WTC11 (cell line): ENCODE results near the gene TMEM117. TPM values are rescaled to one million over a fixed set of nuclear protein-coding genes. Genes with fewer than 3 reads are reported as not detected.

Experiments
- ATAC-seq: fragments of 200-7000 bp; cut with Tn5 transposase; 2 replicates; pipeline ENCODE4 v1.10.0; 2021; ENCODE audit warnings: mild to moderate bottlenecking, moderate library complexity
- CTCF ChIA-PET: fragments of 300-600 bp; sonication (Branson Sonifier 250); formaldehyde crosslinking; loops from one replicate; lab custom pipeline; 2021; ENCODE audit warnings: antibody characterized with exemption; lab: Charles Lee
- POLR2A ChIA-PET: fragments of 350-600 bp; sonication (Branson Sonifier 250); formaldehyde crosslinking; loops from one replicate; lab custom pipeline; 2021; ENCODE audit warnings: antibody characterized with exemption; lab: Charles Lee
- DNase-seq: peaks from one replicate; pipeline ENCODE4 v3.0.0; 2021; ENCODE audit warnings: low spot score
- H3K27ac Mint-ChIP-seq: 2 replicates; pipeline ENCODE4 v1.8.0; 2021; ENCODE audit warnings: mixed read lengths
- H3K27me3 Mint-ChIP-seq: 2 replicates; pipeline ENCODE4 v1.8.0; 2021; ENCODE audit warnings: low read depth, mild to moderate bottlenecking, moderate library complexity, mixed read lengths
- H3K36me3 Mint-ChIP-seq: 2 replicates; pipeline ENCODE4 v1.8.0; 2021; ENCODE audit warnings: mixed read lengths
- H3K4me1 Mint-ChIP-seq: 2 replicates; pipeline ENCODE4 v1.8.0; 2022; ENCODE audit warnings: mixed read lengths
- H3K4me3 Mint-ChIP-seq: 2 replicates; pipeline ENCODE4 v1.8.0; 2021; ENCODE audit warnings: mild to moderate bottlenecking, moderate library complexity, mixed read lengths
- H3K9me3 Mint-ChIP-seq: 2 replicates; pipeline ENCODE4 v1.8.0; 2021; ENCODE audit warnings: mixed read lengths
- CBFB ChIP-seq: sonication (generic); formaldehyde crosslinking; IDR thresholded peaks from 2 replicates; pipeline ENCODE4 v1.8.1; 2022; ENCODE audit warnings: mild to moderate bottlenecking, low read depth, missing genetic modification reagents
- CREM ChIP-seq: sonication (generic); formaldehyde crosslinking; IDR thresholded peaks from 2 replicates; pipeline ENCODE4 v1.8.1; 2022; ENCODE audit warnings: mild to moderate bottlenecking, missing genetic modification reagents, moderate library complexity
- ELF4 ChIP-seq: sonication (generic); formaldehyde crosslinking; IDR thresholded peaks from 2 replicates; pipeline ENCODE4 v1.8.1; 2022; ENCODE audit warnings: low read depth, mild to moderate bottlenecking, moderate library complexity, missing genetic modification reagents
- ESRRA ChIP-seq: sonication (generic); formaldehyde crosslinking; IDR thresholded peaks from 2 replicates; pipeline ENCODE4 v1.8.1; 2022; ENCODE audit warnings: mild to moderate bottlenecking, missing genetic modification reagents, borderline replicate concordance
- GTF2I ChIP-seq: fragments of 250-450 bp; sonication (Bioruptor Pico); conservative IDR thresholded peaks from 2 replicates; pipeline ENCODE4 v1.4.0; 2021; ENCODE audit warnings: mild to moderate bottlenecking
- IRF2 ChIP-seq: sonication (generic); formaldehyde crosslinking; IDR thresholded peaks from 2 replicates; pipeline ENCODE4 v1.8.0; 2022; ENCODE audit warnings: low read depth, missing genetic modification reagents, borderline replicate concordance
- JUN ChIP-seq: sonication (generic); formaldehyde crosslinking; IDR thresholded peaks from 2 replicates; pipeline ENCODE4 v1.8.0; 2023; ENCODE audit warnings: mild to moderate bottlenecking, missing genetic modification reagents
- MYBL2 ChIP-seq: sonication (generic); formaldehyde crosslinking; IDR thresholded peaks from 2 replicates; pipeline ENCODE4 v1.8.1; 2023; ENCODE audit warnings: mild to moderate bottlenecking, moderate library complexity, missing genetic modification reagents
- NR1H2 ChIP-seq: sonication (generic); formaldehyde crosslinking; IDR thresholded peaks from 2 replicates; pipeline ENCODE4 v1.9.0; 2021; ENCODE audit warnings: mild to moderate bottlenecking, moderate library complexity, missing genetic modification reagents
- RELA ChIP-seq: sonication (generic); formaldehyde crosslinking; IDR thresholded peaks from 2 replicates; pipeline ENCODE4 v1.8.1; 2022; ENCODE audit warnings: missing genetic modification reagents, mild to moderate bottlenecking, borderline replicate concordance
- SMAD3 ChIP-seq: sonication (generic); formaldehyde crosslinking; IDR thresholded peaks from 2 replicates; pipeline ENCODE4 v1.8.0; 2022; ENCODE audit warnings: missing genetic modification reagents, mild to moderate bottlenecking, borderline replicate concordance
- SP1 ChIP-seq: sonication (generic); formaldehyde crosslinking; conservative IDR thresholded peaks from 2 replicates; pipeline ENCODE4 v1.8.1; 2022; ENCODE audit warnings: missing genetic modification reagents
- TP53 ChIP-seq: sonication (generic); formaldehyde crosslinking; IDR thresholded peaks from 2 replicates; pipeline ENCODE4 v1.8.1; 2023; ENCODE audit warnings: mild to moderate bottlenecking, missing genetic modification reagents
- ZNF219 ChIP-seq: sonication (generic); formaldehyde crosslinking; IDR thresholded peaks from 2 replicates; pipeline ENCODE4 v1.8.0; 2023; ENCODE audit warnings: missing genetic modification reagents, mild to moderate bottlenecking, borderline replicate concordance
- ZNF416 ChIP-seq: fragments of 250-450 bp; sonication (Bioruptor Pico); IDR thresholded peaks from 2 replicates; pipeline ENCODE4 v1.9.0; 2021; ENCODE audit warnings: mild to moderate bottlenecking, inconsistent platforms
- ZNF671 ChIP-seq: fragments of 250-450 bp; sonication (Bioruptor Pico); IDR thresholded peaks from 2 replicates; pipeline ENCODE4 v1.8.0; 2021; ENCODE audit warnings: mild to moderate bottlenecking
- total RNA-seq: library from RNA; stranded (reverse); gene quantifications from 3 replicates; pipeline ENCODE4 v1.2.3, GENCODE V29; 2021
- TF ChIP-seq, protein P1 (sequence below): fragments of 250-450 bp; sonication (Bioruptor Pico); IDR thresholded peaks from 2 replicates; pipeline ENCODE4 v1.9.0; 2021; ENCODE audit warnings: mild to moderate bottlenecking
- TF ChIP-seq, protein P2 (sequence below): fragments of 250-450 bp; sonication (Bioruptor Pico); IDR thresholded peaks from 2 replicates; pipeline ENCODE4 v1.9.0; 2021; ENCODE audit warnings: mild to moderate bottlenecking
- TF ChIP-seq, protein P3 (sequence below): sonication (generic); formaldehyde crosslinking; IDR thresholded peaks from 2 replicates; pipeline ENCODE4 v1.8.1; 2022; ENCODE audit warnings: mild to moderate bottlenecking, missing genetic modification reagents, moderate library complexity, borderline replicate concordance
- TF ChIP-seq, protein P4 (sequence below): sonication (generic); formaldehyde crosslinking; IDR thresholded peaks from 2 replicates; pipeline ENCODE4 v1.8.0; 2022; ENCODE audit warnings: mild to moderate bottlenecking, missing genetic modification reagents
- TF ChIP-seq, protein P5 (sequence below): sonication (generic); formaldehyde crosslinking; IDR thresholded peaks from 2 replicates; pipeline ENCODE4 v1.8.0; 2022; ENCODE audit warnings: mild to moderate bottlenecking, missing genetic modification reagents

The TMEM117 gene
- total RNA-seq, 1 experiment from 2014 or later, result 1.5 TPM

DNA sequence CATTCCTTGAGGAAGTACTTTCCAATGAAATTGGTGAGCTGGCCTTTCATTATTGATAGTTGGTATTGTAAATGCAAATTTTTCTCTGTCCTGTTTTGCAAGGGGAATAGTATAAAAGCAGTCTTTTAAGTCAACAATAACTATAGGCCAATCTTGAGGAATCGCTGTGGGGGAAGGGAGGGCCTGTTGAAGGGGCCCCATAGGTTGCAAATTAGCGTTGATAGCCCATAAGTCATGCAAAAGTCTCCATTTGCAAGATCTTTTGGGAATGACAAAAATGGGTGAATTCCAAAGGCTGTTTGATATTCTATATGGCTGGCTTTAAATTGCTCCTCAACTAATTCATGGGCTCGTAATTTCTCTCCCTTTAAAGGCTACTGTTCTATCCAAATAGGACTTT, 143.6 kb downstream of the TMEM117 start:
- no peak for ATAC-seq
- CTCF ChIA-PET, result no interaction called here
- POLR2A ChIA-PET, result no interaction called here
- TF ChIP-seq GTF2I, result no peak
- TF ChIP-seq ZNF671, result no peak
- TF ChIP-seq, protein P1, sequence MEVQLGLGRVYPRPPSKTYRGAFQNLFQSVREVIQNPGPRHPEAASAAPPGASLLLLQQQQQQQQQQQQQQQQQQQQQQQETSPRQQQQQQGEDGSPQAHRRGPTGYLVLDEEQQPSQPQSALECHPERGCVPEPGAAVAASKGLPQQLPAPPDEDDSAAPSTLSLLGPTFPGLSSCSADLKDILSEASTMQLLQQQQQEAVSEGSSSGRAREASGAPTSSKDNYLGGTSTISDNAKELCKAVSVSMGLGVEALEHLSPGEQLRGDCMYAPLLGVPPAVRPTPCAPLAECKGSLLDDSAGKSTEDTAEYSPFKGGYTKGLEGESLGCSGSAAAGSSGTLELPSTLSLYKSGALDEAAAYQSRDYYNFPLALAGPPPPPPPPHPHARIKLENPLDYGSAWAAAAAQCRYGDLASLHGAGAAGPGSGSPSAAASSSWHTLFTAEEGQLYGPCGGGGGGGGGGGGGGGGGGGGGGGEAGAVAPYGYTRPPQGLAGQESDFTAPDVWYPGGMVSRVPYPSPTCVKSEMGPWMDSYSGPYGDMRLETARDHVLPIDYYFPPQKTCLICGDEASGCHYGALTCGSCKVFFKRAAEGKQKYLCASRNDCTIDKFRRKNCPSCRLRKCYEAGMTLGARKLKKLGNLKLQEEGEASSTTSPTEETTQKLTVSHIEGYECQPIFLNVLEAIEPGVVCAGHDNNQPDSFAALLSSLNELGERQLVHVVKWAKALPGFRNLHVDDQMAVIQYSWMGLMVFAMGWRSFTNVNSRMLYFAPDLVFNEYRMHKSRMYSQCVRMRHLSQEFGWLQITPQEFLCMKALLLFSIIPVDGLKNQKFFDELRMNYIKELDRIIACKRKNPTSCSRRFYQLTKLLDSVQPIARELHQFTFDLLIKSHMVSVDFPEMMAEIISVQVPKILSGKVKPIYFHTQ (CRISPR knock-in tag), result no peak
- TF ChIP-seq, protein P2, sequence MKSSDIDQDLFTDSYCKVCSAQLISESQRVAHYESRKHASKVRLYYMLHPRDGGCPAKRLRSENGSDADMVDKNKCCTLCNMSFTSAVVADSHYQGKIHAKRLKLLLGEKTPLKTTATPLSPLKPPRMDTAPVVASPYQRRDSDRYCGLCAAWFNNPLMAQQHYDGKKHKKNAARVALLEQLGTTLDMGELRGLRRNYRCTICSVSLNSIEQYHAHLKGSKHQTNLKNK (CRISPR knock-in tag), result no peak
- TF ChIP-seq SMAD3 (CRISPR knock-in tag), result no peak
- no peak for TF ChIP-seq NR1H2 (CRISPR knock-in tag)
- no peak for TF ChIP-seq ZNF416
- no peak for TF ChIP-seq ESRRA (CRISPR knock-in tag)
- TF ChIP-seq, all 79 proteins: peak for 0
- Mint-ChIP-seq H3K27me3 (peaks cover 7% of the 10 kb centered on the region), H3K27ac (no peak overlapping the region), H3K4me1 (peaks cover 13% of the 10 kb centered on the region), H3K36me3 (peaks cover 65% of the 10 kb centered on the region), H3K9me3 (peaks cover 76% of the 10 kb centered on the region), H3K4me3 (no peak overlapping the region)
- DNase-seq, result no peak

DNA sequence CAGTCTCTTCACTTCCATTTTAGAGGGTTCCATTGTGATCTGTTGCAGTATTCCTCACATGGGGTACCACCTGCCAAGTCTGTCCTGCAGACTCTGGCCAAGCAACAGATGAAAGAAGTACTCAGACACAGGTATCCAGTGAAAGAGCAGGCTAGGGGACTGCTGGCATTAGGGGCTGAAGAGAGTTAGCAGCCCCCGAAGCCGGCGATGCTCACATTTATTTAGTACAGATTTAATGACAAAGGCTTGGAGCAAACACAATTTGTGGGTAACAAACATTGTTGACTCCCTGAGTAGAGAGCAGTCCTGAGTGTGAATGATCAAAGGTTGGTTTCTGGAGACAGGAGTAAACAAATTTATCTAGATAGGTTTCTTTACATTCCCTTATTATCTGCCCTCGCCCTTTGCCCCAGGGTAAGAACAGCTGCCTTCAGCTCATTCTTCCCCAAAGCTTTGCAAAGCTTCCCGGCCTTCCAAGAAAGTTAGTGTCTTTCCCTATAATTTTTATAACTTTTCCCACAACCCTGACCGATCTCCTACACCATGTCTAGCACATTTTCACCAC, 144.8 kb downstream of the TMEM117 start:
- Mint-ChIP-seq H3K36me3 (peaks cover 63% of the 10 kb centered on the region), H3K27ac (no peak overlapping the region), H3K4me1 (peaks cover 18% of the 10 kb centered on the region), H3K9me3 (peaks cover 66% of the 10 kb centered on the region), H3K4me3 (no peak overlapping the region), H3K27me3 (peaks cover 7% of the 10 kb centered on the region)
- TF ChIP-seq MYBL2 (CRISPR knock-in tag) (no peak), ZNF219 (no peak), CBFB (CRISPR knock-in tag) (no peak), ESRRA (CRISPR knock-in tag) (no peak), SP1 (CRISPR knock-in tag) (no peak), TP53 (CRISPR knock-in tag) (no peak), IRF2 (no peak), JUN (no peak), RELA (CRISPR knock-in tag) (no peak), CREM (CRISPR knock-in tag) (no peak), ELF4 (CRISPR knock-in tag) (no peak)
- TF ChIP-seq, protein P3, sequence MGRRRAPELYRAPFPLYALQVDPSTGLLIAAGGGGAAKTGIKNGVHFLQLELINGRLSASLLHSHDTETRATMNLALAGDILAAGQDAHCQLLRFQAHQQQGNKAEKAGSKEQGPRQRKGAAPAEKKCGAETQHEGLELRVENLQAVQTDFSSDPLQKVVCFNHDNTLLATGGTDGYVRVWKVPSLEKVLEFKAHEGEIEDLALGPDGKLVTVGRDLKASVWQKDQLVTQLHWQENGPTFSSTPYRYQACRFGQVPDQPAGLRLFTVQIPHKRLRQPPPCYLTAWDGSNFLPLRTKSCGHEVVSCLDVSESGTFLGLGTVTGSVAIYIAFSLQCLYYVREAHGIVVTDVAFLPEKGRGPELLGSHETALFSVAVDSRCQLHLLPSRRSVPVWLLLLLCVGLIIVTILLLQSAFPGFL (CRISPR knock-in tag), result no peak
- TF ChIP-seq, protein P4, sequence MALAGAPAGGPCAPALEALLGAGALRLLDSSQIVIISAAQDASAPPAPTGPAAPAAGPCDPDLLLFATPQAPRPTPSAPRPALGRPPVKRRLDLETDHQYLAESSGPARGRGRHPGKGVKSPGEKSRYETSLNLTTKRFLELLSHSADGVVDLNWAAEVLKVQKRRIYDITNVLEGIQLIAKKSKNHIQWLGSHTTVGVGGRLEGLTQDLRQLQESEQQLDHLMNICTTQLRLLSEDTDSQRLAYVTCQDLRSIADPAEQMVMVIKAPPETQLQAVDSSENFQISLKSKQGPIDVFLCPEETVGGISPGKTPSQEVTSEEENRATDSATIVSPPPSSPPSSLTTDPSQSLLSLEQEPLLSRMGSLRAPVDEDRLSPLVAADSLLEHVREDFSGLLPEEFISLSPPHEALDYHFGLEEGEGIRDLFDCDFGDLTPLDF (CRISPR knock-in tag), result no peak
- TF ChIP-seq, protein P5, sequence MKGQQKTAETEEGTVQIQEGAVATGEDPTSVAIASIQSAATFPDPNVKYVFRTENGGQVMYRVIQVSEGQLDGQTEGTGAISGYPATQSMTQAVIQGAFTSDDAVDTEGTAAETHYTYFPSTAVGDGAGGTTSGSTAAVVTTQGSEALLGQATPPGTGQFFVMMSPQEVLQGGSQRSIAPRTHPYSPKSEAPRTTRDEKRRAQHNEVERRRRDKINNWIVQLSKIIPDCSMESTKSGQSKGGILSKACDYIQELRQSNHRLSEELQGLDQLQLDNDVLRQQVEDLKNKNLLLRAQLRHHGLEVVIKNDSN (CRISPR knock-in tag), result no peak
- ChIA-PET POLR2A (no interaction called here), CTCF (no interaction called here)
- DNase-seq, result no peak
- no peak for ATAC-seq
